Fibroblast of lung (primary cell): Measurements from ENCODE around the gene ACTC1.

Experiments
- EZH2 ChIP-seq: IDR thresholded peaks from 2 replicates; pipeline ENCODE4 v1.5.1; 2012; ENCODE audit warnings: low read length, control low read depth, mild to moderate bottlenecking; ENCODE audit errors: missing control alignments
- TF ChIP-seq, protein P1 (sequence below), 2 donors: IDR thresholded peaks in 1 of 2; conservative IDR thresholded peaks in 1 of 2; 1 replicate in 1 of 2; 2 replicates in 1 of 2; pipeline ENCODE4 v1.5.1; 2011 to 2012; ENCODE audit warnings: low read length in 2 of 2, control low read depth in 1 of 2, inconsistent platforms in 1 of 2, low read depth in 1 of 2, mild to moderate bottlenecking in 1 of 2

DNA sequence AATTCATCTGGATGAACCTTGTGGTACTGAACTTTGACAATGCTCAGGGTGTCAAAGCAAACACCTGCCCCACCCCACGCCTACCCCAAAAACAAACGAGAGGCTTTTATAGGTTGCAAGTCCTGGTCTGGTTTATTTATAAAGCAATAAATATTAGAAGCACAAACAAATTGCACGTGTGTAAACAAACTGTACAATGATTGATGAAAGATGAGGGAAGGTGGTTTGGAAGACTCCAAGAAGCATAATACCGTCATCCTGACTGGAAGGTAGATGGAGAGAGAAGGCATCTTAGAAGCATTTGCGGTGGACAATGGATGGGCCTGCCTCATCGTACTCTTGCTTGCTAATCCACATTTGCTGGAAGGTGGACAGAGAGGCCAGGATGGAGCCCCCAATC is 5.2 kb downstream of the ACTC1 start:
- TF ChIP-seq, protein P1, sequence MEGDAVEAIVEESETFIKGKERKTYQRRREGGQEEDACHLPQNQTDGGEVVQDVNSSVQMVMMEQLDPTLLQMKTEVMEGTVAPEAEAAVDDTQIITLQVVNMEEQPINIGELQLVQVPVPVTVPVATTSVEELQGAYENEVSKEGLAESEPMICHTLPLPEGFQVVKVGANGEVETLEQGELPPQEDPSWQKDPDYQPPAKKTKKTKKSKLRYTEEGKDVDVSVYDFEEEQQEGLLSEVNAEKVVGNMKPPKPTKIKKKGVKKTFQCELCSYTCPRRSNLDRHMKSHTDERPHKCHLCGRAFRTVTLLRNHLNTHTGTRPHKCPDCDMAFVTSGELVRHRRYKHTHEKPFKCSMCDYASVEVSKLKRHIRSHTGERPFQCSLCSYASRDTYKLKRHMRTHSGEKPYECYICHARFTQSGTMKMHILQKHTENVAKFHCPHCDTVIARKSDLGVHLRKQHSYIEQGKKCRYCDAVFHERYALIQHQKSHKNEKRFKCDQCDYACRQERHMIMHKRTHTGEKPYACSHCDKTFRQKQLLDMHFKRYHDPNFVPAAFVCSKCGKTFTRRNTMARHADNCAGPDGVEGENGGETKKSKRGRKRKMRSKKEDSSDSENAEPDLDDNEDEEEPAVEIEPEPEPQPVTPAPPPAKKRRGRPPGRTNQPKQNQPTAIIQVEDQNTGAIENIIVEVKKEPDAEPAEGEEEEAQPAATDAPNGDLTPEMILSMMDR (conservative IDR thresholded peaks at IDR 0.05 in 1 of 2, IDR thresholded peaks at IDR 0.05 in 1 of 2; ENCODE audit: low read depth in 1 of 2, low read length in 2 of 2), result no peak
- TF ChIP-seq EZH2, result no peak
